Sigmoid colon (tissue), 3 donors: Measurements from ENCODE around the gene ROR1.

ENCODE experiments used
- POLR2A ChIP-seq, 2 donors: fragments of 450-650 bp; IDR thresholded peaks; one replicate each; pipeline ENCODE4 v1.6.1; 2016; ENCODE audit warnings: antibody characterized with exemption in 2 of 2, mild to moderate bottlenecking in 2 of 2, moderate library complexity in 2 of 2
- TF ChIP-seq, protein P1 (sequence below), 4 experiments: fragments of 450-650 bp in 3 of 4; fragments of 200-600 bp in 1 of 4; IDR thresholded peaks; one replicate each; pipeline ENCODE4 v1.5.1; 2016 to 2019; ENCODE audit warnings: antibody characterized with exemption in 4 of 4, mild to moderate bottlenecking in 3 of 4, moderate library complexity in 2 of 4

DNA sequence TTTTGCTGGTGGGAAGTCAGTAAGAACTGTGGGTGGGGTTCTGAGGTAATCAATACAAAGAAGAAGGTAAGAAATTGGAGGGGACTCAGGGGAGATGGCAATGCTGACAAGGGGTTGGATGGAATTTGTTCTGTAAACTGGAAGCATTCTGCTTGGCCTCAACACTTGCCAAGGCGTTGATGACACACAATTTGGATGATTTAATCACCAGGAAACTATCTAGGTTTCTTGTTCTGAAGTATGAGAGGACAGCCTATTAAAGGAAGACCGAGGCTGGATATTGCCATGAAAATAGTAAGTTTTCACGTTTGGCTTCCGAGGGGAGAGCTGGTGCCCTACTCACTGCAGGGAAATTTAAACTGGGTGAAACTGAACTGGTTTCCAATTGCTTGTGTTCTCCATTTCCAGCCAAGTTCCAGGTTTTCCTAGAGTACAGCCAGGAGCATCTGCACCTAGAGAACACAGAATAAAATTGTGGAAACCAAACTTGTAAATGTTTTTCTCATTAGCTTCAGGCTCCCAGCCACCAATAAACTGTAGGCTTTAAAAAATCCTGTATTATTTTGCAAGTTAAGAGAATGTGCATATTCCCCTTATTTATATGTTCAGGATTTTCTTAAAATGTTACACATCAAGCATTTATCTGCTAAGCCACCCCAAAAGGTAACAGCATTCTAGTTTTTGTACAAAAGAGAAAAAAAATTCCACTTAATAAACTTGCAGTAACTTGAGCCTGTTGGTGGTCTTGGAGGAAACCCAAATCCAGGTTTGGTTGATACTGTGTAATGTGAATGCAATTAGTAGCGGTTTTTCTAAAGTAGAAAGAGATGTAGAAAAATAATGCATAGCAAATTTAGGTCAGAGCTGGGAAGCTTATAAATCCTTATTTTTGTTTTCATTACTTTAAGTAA, 53.8 kb downstream of the ROR1 start:
- no peak for TF ChIP-seq POLR2A (IDR thresholded peaks at IDR 0.05)
- TF ChIP-seq, protein P1, sequence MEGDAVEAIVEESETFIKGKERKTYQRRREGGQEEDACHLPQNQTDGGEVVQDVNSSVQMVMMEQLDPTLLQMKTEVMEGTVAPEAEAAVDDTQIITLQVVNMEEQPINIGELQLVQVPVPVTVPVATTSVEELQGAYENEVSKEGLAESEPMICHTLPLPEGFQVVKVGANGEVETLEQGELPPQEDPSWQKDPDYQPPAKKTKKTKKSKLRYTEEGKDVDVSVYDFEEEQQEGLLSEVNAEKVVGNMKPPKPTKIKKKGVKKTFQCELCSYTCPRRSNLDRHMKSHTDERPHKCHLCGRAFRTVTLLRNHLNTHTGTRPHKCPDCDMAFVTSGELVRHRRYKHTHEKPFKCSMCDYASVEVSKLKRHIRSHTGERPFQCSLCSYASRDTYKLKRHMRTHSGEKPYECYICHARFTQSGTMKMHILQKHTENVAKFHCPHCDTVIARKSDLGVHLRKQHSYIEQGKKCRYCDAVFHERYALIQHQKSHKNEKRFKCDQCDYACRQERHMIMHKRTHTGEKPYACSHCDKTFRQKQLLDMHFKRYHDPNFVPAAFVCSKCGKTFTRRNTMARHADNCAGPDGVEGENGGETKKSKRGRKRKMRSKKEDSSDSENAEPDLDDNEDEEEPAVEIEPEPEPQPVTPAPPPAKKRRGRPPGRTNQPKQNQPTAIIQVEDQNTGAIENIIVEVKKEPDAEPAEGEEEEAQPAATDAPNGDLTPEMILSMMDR (IDR thresholded peaks at IDR 0.05) = no peak
